OCI-LY1 (cell line): Measurements from ENCODE around the gene HSBP1L1.

ENCODE experiments used
- H2AFZ ChIP-seq: fragments of 200-600 bp; sonication (generic), shearing (Covaris generic); 2 replicates; pipeline ENCODE4 v1.6.0; 2014; ENCODE audit warnings: antibody characterized with exemption, mild to moderate bottlenecking, low read length
- H3F3A ChIP-seq: fragments of 200-600 bp; sonication (generic), shearing (Covaris generic); 2 replicates; pipeline ENCODE4 v1.6.0; 2014; ENCODE audit warnings: mild to moderate bottlenecking, antibody characterized with exemption, low read length, moderate library complexity; ENCODE audit not compliant: insufficient read depth
- H3K27ac ChIP-seq: fragments of 200-600 bp; sonication (generic); 2 replicates; pipeline ENCODE4 v1.5.1; 2014; ENCODE audit warnings: low read length, mixed run types, mild to moderate bottlenecking, low read depth; ENCODE audit not compliant: poor library complexity, severe bottlenecking
- H3K27me3 ChIP-seq: fragments of 200-600 bp; sonication (generic); 2 replicates; pipeline ENCODE4 v1.6.0; 2014; ENCODE audit warnings: antibody characterized with exemption, mild to moderate bottlenecking, low read length, moderate library complexity; ENCODE audit not compliant: insufficient read depth
- H3K36me3 ChIP-seq: fragments of 200-600 bp; sonication (generic); 2 replicates; pipeline ENCODE4 v1.6.1; 2014; ENCODE audit warnings: mild to moderate bottlenecking, antibody characterized with exemption, low read length, moderate library complexity, mixed read lengths; ENCODE audit not compliant: insufficient read depth
- H3K4me1 ChIP-seq: fragments of 200-600 bp; sonication (generic); 2 replicates; pipeline ENCODE4 v1.5.1; 2014; ENCODE audit warnings: mild to moderate bottlenecking, low read length, moderate library complexity; ENCODE audit not compliant: insufficient read depth, severe bottlenecking
- H3K4me2 ChIP-seq: fragments of 200-600 bp; sonication (generic), shearing (Covaris generic); 2 replicates; pipeline ENCODE4 v1.6.1; 2014; ENCODE audit warnings: low read length
- H3K4me3 ChIP-seq: fragments of 200-600 bp; sonication (generic); 2 replicates; pipeline ENCODE4 v1.5.1; 2014; ENCODE audit warnings: low read length, low read depth, mild to moderate bottlenecking, mixed read lengths; ENCODE audit not compliant: poor library complexity, severe bottlenecking
- H3K79me2 ChIP-seq: fragments of 200-600 bp; shearing (Covaris generic); 2 replicates; pipeline ENCODE4 v1.6.1; 2016; ENCODE audit warnings: mixed run types, low read length, mixed read lengths; ENCODE audit not compliant: insufficient read depth
- H3K9ac ChIP-seq: fragments of 200-600 bp; sonication (generic), shearing (Covaris generic); 2 replicates; pipeline ENCODE4 v1.6.1; 2014; ENCODE audit warnings: mild to moderate bottlenecking, low read length, mixed read lengths
- H3K9me2 ChIP-seq: fragments of 200-600 bp; sonication (generic), shearing (Covaris generic); 2 replicates; pipeline ENCODE4 v1.6.1; 2014; ENCODE audit warnings: low read depth, mild to moderate bottlenecking, low read length, mixed read lengths
- H3K9me3 ChIP-seq: fragments of 200-600 bp; shearing (Covaris generic); 2 replicates; pipeline ENCODE4 v1.6.1; 2014; ENCODE audit warnings: low read length, mixed read lengths
- H4K20me1 ChIP-seq: fragments of 200-600 bp; sonication (generic), shearing (Covaris generic); 2 replicates; pipeline ENCODE4 v1.6.0; 2016; ENCODE audit warnings: mild to moderate bottlenecking, low read length; ENCODE audit not compliant: insufficient read depth
- EZH2 ChIP-seq: fragments of 200-600 bp; sonication (generic), shearing (Covaris generic); IDR thresholded peaks from 2 replicates; pipeline ENCODE4 v1.8.0; 2017; ENCODE audit warnings: borderline replicate concordance, mixed run types, mild to moderate bottlenecking, antibody characterized with exemption, low read length, moderate library complexity, mixed read lengths
- TF ChIP-seq, protein P1 (sequence below): fragments of 200-600 bp; sonication (generic), shearing (Covaris generic); IDR thresholded peaks from 2 replicates; pipeline ENCODE4 v1.5.1; 2017; ENCODE audit warnings: mild to moderate bottlenecking, antibody characterized with exemption, low read length, moderate library complexity, mixed read lengths

Gene HSBP1L1

DNA sequence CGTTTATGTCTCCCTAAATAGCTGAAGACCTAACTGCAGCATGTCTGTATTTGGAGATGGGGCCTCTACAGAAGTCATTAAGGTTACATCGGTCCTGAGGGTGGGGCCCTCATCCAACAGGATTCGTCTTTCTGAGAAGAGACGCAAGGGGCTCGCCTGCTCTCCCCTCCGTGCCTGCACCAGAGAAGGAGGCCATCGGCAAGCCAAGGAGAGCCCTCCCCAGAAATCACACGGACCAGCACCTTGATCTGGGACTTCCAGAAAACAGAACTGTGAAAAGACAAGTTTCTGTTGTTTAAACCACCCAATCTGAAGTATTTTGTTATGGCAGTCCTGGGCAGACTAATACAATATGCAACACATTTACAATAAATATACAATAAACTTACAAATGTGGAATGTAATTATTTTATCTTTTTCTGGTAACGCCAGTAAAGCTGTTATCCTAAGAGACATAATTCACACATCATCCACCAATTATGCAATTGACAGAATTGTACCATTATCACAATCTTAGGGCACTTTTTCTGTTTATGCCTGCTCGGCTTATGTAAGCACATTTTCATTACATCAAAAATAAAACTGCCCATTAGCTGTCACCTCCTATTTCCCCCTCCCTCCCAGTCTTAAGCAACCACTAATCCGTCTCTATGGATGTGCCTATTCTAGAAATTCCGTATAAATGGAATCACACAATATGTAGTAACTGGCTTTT lies 6.1 kb downstream of the HSBP1L1 start:
- Histone ChIP-seq H3K4me3 (no peak overlapping the region), H4K20me1 (no peaks in the 10 kb centered on the region), H3K36me3 (peaks cover 73% of the 10 kb centered on the region), H3F3A (peaks cover 3% of the 10 kb centered on the region; the same call in 1 of the 2 replicates), H3K4me1 (peaks cover 10% of the 10 kb centered on the region), H2AFZ (no peak overlapping the region), H3K27me3 (no peaks in the 10 kb centered on the region), H3K27ac (no peak overlapping the region), H3K79me2 (no peaks in the 10 kb centered on the region), H3K9me3 (no peaks in the 10 kb centered on the region), H3K9me2 (no peaks in the 10 kb centered on the region), H3K9ac (no peak overlapping the region), H3K4me2 (no peak overlapping the region)
- TF ChIP-seq EZH2, result no peak
- TF ChIP-seq, protein P1, sequence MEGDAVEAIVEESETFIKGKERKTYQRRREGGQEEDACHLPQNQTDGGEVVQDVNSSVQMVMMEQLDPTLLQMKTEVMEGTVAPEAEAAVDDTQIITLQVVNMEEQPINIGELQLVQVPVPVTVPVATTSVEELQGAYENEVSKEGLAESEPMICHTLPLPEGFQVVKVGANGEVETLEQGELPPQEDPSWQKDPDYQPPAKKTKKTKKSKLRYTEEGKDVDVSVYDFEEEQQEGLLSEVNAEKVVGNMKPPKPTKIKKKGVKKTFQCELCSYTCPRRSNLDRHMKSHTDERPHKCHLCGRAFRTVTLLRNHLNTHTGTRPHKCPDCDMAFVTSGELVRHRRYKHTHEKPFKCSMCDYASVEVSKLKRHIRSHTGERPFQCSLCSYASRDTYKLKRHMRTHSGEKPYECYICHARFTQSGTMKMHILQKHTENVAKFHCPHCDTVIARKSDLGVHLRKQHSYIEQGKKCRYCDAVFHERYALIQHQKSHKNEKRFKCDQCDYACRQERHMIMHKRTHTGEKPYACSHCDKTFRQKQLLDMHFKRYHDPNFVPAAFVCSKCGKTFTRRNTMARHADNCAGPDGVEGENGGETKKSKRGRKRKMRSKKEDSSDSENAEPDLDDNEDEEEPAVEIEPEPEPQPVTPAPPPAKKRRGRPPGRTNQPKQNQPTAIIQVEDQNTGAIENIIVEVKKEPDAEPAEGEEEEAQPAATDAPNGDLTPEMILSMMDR, result no peak

DNA sequence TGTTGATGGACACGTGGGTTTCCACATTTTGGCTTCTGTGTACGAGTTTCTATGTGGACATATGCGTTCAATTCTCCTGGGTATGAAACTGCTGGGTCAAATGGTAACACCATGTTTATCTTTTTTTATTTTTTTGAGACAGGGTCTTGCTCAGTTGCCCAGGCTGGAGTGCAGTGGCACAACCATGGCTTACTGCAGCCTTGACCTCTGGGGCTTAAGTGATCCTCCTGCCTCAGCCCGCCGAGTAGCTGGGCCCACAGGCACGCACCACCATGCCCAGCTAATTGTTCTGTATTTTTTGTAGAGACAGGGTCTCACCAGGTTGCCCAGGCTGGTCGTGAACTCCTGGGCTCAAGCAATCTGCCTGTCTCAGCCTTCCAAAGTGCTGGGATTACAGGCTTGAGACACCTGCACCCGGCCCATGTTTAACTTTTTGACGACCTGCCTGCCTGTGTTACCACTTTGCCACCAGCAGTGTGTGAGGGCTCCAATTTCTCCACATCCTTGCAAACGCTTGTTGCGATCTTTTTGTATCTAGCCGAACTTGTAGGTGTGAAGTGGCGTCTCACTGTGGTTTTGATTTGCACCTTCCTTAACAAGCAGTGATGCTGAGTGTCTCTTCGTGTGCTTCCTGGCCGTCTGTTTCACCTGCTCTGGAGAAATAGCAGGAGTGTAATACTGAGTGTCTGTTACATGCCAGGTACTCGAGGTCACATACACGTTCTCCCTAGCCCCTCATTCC lies 6.9 kb downstream of the HSBP1L1 start:
- no peak overlapping the region for H3K27ac ChIP-seq
- peaks cover 3% of the 10 kb centered on the region; the same call in 1 of the 2 replicates for H3F3A ChIP-seq
- no peaks in the 10 kb centered on the region for H3K9me2 ChIP-seq
- TF ChIP-seq EZH2, result no peak
- H3K9me3 ChIP-seq, result no peaks in the 10 kb centered on the region
- H3K27me3 ChIP-seq, result no peaks in the 10 kb centered on the region
- no peaks in the 10 kb centered on the region for H4K20me1 ChIP-seq
- H3K36me3 ChIP-seq, result peaks cover 81% of the 10 kb centered on the region
- H3K4me2 ChIP-seq, result no peak overlapping the region
- no peak overlapping the region for H3K4me3 ChIP-seq
- H3K4me1 ChIP-seq, result peaks cover 9% of the 10 kb centered on the region
- H3K79me2 ChIP-seq, result no peaks in the 10 kb centered on the region
- H2AFZ ChIP-seq, result no peak overlapping the region
- H3K9ac ChIP-seq, result no peak overlapping the region

DNA sequence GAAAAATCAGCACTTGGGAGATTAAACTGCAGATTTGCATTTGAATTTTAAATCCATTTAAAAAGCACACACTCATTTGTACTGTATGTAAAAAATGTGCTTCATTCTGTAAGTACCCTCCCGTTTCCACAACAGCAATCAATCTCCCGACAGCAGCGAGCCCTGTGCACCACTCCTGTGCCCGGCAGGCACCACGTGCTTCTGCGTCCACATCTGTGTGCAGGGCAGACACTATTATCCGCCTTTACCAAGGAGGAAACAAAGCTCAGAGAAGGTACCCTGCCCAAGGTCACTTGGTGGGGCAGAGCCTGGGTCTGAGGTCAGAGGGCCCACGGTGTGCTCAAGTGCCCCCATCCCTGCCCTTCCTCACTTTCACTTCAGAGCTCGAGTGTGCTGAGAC lies 7.5 kb downstream of the HSBP1L1 start:
- Histone ChIP-seq H3K4me3 (no peak overlapping the region), H3K9me3 (no peaks in the 10 kb centered on the region), H3K9ac (no peak overlapping the region), H2AFZ (no peak overlapping the region), H3F3A (peaks cover 3% of the 10 kb centered on the region; the same call in 1 of the 2 replicates), H3K27ac (no peak overlapping the region), H3K4me1 (peaks cover 5% of the 10 kb centered on the region), H4K20me1 (no peaks in the 10 kb centered on the region), H3K36me3 (peaks cover 84% of the 10 kb centered on the region), H3K4me2 (no peak overlapping the region), H3K27me3 (no peaks in the 10 kb centered on the region), H3K79me2 (peaks cover under 1% of the 10 kb centered on the region; the same call in 1 of the 2 replicates), H3K9me2 (no peaks in the 10 kb centered on the region)
- TF ChIP-seq, protein P1, result no peak
- TF ChIP-seq EZH2, result no peak
